ENCODE data around the gene NOL8.

Gene NOL8

GRCh38 chr9:92325269-92325990 is at the start of gene NOL8, which contains the start of gene CENPP:
Gene NOL8, minus strand, starts transcription at chr9:92325350. Its CDS starts 1,189 bp downstream, at chr9:92324161.
Gene CENPP, plus strand, starts transcription at chr9:92325953.
- DNase-seq = peak; percentile 90 to 92

- no peak for DNase-seq
These were observed 48.0 kb upstream of the NOL8 start for GRCh38 chr9:92373167-92373566.

DNA sequence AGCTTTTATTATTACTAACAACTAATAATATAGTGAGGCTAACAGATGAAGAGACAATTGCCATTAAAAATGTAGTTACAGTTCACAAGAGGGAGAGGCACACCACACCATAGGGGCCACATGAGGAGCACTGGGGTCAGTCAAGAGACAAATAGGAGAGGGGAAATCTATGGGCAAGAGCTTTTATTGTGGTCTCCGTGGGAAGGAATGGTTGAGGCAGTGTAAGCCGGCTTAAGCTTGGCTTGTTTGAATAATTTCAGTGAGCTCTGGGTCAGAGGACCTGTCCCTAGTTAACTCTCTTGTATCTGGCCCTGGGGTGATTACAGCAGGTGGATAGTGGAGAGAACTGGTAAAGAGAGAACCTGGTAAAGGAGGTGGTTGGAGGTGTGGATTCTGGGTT is 43.9 kb upstream of the NOL8 start:
- DNase-seq = no peak

DNA sequence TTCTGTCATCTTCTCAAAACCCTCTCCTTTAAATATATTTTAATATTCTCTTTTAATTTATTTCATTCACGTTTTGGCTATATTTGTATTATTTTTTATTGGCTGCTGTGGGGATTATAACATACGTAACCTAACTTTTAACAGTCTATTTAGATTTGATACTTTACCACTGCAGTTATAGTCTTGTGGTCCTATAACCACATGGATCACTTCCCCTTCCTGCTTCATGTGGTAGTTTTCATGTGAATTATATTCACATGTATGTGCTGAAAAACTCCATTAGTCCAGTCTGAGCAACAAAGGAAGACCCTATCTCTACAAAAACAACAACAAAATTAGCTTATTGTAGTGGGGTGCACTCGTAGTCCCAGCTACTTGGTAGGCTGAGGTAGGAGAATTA is 34.9 kb upstream of the NOL8 start:
- DNase-seq = no peak

DNA sequence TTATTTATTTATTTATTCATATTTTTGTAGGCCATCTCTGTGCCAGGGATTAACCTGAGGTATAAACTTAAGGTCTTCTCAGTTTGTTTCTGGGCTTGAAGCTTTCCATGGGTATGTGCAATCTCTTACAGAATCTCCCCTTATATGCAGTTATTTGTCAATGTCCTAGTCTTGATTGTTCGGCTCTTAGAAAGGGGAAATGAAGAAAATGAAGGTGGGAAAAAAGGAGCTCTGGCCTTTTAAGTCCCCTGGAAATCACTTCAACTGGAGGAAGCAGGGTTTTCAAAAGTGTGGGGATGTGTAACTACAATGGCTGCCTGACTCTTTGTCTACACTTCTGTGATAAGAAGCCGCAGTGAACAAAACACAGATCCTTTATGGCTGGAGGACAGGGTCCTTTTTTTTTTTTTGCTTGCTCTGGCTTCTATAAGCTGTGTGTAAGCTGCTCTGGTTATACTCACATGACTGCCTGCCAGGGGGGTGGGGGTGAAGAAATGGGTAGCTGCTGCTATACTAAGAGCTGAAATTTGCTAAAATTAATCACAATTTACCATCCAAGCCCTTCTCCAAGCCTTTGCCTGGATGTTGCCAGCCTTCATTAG is 34.3 kb upstream of the NOL8 start:
- DNase-seq = no peak

- DNase-seq = no peak
These were observed 27.9 kb upstream of the NOL8 start for GRCh38 chr9:92353051-92353450.

GRCh38 chr9:92350740-92351133 is 25.6 kb upstream of the NOL8 start:
- DNase-seq = no peak

- DNase-seq = no peak
These were observed 24.9 kb upstream of the NOL8 start for GRCh38 chr9:92349771-92350739.

DNA sequence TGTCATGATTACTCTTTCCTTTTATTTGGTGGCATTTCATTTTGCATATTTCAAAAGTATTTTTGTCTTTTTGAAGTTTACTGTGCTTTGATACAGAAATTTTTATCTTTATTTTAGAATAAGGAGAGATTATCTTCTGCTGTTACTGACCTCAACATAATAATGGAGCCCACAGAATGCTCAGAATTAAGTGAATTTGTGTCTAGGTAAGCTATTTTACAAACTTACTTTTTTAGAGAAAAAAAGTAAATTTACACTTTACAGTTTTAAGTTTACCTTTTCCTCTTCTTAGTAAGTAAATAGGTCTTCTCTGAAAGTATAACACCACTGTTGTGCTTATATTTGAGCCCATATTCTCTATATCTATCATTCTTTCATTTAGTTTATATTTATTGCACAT is 20.4 kb upstream of the NOL8 start:
- DNase-seq = no peak

DNA sequence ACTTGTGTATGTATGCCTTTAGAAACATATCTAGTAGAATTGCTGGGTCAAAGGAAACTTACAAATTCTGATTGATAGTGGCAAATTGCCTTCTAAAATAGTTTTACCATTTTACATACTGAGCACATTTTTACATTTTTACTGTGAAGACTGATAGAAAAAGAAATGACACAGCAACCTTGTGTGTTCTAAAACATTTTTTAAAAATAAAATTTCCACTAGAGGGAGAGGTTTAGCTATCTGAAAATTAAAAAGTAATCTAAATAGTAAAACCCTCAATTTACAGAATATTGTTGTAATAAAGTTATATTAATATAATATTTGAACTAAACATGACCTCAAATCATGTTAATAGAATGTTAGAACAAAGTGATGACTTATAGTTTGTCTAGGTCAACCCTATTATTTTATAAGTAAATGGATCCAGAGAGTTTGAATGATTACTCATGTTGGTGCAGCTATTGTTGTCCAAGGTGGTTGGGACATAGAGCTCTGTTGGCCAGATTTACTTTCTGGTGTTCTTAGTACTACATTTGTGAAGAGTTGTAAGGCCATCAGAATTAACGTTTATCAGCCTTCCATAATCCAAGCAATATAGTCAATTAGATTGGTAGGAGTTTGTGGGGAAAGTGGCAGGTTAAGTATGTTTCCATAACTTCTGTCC is 17.8 kb upstream of the NOL8 start:
- peak; percentile 4 to 16 for DNase-seq

GRCh38 chr9:92341578-92341977 is 16.4 kb upstream of the NOL8 start:
- no peak for DNase-seq

- no peak for DNase-seq
These were observed 8.1 kb upstream of the NOL8 start for GRCh38 chr9:92333282-92333634.

- no peak for DNase-seq
These were observed 7.6 kb upstream of the NOL8 start for GRCh38 chr9:92332577-92333281.

GRCh38 chr9:92328225-92328624 is 3.1 kb upstream of the NOL8 start:
- peak; percentile 28 to 55 for DNase-seq

- no peak for DNase-seq
These were observed 2.2 kb upstream of the NOL8 start for GRCh38 chr9:92327283-92327850.

DNA sequence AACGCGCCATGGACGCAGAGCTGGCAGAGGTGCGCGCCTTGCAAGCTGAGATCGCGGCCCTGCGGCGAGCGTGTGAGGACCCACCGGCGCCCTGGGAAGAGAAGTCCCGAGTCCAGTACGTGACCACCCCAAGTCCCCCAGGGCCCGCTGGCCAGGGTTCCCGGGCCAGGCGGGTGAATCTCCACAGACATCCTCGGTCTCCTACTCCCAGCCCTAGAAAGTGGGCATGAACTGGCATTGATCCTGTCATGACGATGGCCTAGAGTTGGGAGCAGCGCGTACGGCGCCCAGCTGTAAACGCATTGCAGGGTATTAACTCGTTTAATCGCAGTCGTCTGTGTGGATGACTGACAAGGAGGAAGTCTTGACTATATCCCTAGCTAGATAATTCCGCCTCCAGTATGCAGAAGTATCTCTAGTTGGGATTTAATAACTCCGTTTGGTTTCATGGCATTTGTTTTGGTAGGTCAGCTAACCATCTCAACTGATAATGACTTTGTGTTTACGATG is 896 bp upstream of the NOL8 start:
- peak; percentile 38 to 53 for DNase-seq

- no peak for DNase-seq
These were observed 271 bp downstream of the NOL8 start for GRCh38 chr9:92324889-92325268.

- no peak for DNase-seq
These were observed 719 bp downstream of the NOL8 start for GRCh38 chr9:92324431-92324830.

DNA sequence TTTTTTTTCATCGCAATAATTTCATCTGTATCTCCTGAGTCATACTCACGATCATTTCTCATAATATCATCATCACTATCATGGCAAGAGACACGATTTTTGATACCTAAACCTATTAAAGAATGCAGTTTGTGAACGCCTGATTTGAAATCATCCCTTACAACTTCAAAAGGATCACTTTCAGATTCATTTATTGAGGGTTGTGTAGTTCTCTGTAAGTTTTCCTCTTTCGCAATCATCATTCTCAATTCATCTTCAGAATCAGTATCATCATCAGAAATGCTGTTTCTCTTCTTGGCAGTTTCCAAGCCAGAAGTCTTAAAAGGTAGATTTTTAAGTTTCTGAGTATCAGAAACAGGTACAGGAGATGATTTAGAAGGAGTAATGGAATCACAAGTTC is 9.7 kb downstream of the NOL8 start:
- DNase-seq = no peak

GRCh38 chr9:92313624-92314012 is 11.5 kb downstream of the NOL8 start:
- DNase-seq = no peak

GRCh38 chr9:92312887-92313623 is 12.1 kb downstream of the NOL8 start:
- DNase-seq = no peak

All from AML-193 (cell line).